Stimulated activated naive CD4-positive, alpha-beta T cell treated with Interleukin-2 at 50 U/mL for 16 hours (primary cell): Measurements from ENCODE around the gene CLDN3.
"Not testable (repeated sequence)": the region's sequence is repeated elsewhere in the genome, so short reads cannot be mapped to it uniquely, and the experiment has no call there.

Experiments used
- DNase-seq: peaks from one replicate; lab custom pipeline; 2025; lab: John Stamatoyannopoulos, UW

Gene CLDN3

GRCh38 chr7:73770002-73770859, at the start of gene CLDN3:
Gene CLDN3 (minus strand): TSS chr7:73770270. CDS start chr7:73770049, 221 bp downstream.
- DNase-seq = no peak

GRCh38 chr7:73817121-73817520, 47.1 kb upstream of the CLDN3 start:
- DNase-seq = no peak

GRCh38 chr7:73815436-73815835, 45.4 kb upstream of the CLDN3 start:
- DNase-seq = no peak

GRCh38 chr7:73812996-73813395, 42.9 kb upstream of the CLDN3 start:
- DNase-seq = no peak

GRCh38 chr7:73811760-73812168, 41.7 kb upstream of the CLDN3 start:
- peak; percentile 31 for DNase-seq

- DNase-seq = no peak
Observed at GRCh38 chr7:73810998-73811360, 40.9 kb upstream of the CLDN3 start.

- DNase-seq = no peak
Observed at GRCh38 chr7:73809467-73809951, 39.4 kb upstream of the CLDN3 start.

- no peak for DNase-seq
Observed at GRCh38 chr7:73802459-73802858, 32.4 kb upstream of the CLDN3 start.

GRCh38 chr7:73801577-73801976, 31.5 kb upstream of the CLDN3 start:
- no peak for DNase-seq

- no peak for DNase-seq
Observed at GRCh38 chr7:73799282-73800141, 29.4 kb upstream of the CLDN3 start.

- not testable (repeated sequence) for DNase-seq
Observed at GRCh38 chr7:73797176-73797575, 27.1 kb upstream of the CLDN3 start.

- not testable (repeated sequence) for DNase-seq
Observed at GRCh38 chr7:73796656-73797055, 26.6 kb upstream of the CLDN3 start.

- DNase-seq = not testable (repeated sequence)
Observed at GRCh38 chr7:73795188-73795587, 25.1 kb upstream of the CLDN3 start.

GRCh38 chr7:73791170-73791690, 21.2 kb upstream of the CLDN3 start:
- not testable (repeated sequence) for DNase-seq

GRCh38 chr7:73789051-73789450, 19.0 kb upstream of the CLDN3 start:
- no peak for DNase-seq

- not testable (repeated sequence) for DNase-seq
Observed at GRCh38 chr7:73787786-73788048, 17.6 kb upstream of the CLDN3 start.

- DNase-seq = no peak
Observed at GRCh38 chr7:73786588-73786987, 16.5 kb upstream of the CLDN3 start.

GRCh38 chr7:73779517-73779916, 9.4 kb upstream of the CLDN3 start:
- DNase-seq = no peak

GRCh38 chr7:73778801-73779389, 8.8 kb upstream of the CLDN3 start:
- no peak for DNase-seq

- DNase-seq = no peak
Observed at GRCh38 chr7:73774923-73775322, 4.9 kb upstream of the CLDN3 start.

GRCh38 chr7:73773700-73774517, 3.8 kb upstream of the CLDN3 start:
- DNase-seq = no peak
